HG02970 (cell line): ENCODE measurements around the gene GSTA1.
"Not testable (repeated sequence)": the region's sequence is repeated elsewhere in the genome, so short reads cannot be mapped to it uniquely, and the experiment has no call there.

Experiments
- ATAC-seq: cut with Tn5 transposase; IDR thresholded peaks from one replicate; pipeline ENCODE4 v1.9.1; 2021; ENCODE audit warnings: mild to moderate bottlenecking, moderate library complexity, moderate number of reproducible peaks; ENCODE audit not compliant: unreplicated experiment, low FRiP score

Gene GSTA1

DNA sequence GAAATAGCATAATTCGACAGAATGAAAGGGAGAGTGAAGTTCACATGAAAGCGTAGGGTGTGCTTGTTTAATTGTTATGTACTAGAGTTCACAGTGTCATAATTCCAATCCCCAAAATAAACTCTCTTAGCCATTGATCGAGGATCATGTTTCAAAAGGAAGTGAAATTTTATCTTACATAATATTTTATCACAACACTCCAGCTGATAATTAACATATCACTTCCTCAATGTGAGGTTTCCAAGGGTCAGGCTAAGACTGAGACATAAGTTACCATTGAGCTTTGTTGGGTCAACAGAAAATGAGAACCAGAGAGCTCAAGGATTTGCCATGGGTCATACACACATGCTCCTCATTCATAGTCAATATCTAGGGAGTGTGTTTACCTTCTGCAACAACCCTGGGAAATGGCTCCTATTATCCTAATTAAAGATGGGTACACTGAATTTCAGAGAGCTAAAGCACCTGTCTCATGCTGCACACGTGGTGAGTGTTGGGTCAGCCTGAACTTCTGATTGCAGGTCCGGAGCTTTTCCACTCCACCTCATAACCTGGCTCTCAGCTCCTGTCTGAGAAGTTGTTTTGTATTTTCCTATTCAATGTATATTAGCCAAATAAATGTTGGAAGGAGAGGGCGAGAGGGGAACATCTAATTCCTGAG is 43.4 kb downstream of the GSTA1 start:
- ATAC-seq: no peak

DNA sequence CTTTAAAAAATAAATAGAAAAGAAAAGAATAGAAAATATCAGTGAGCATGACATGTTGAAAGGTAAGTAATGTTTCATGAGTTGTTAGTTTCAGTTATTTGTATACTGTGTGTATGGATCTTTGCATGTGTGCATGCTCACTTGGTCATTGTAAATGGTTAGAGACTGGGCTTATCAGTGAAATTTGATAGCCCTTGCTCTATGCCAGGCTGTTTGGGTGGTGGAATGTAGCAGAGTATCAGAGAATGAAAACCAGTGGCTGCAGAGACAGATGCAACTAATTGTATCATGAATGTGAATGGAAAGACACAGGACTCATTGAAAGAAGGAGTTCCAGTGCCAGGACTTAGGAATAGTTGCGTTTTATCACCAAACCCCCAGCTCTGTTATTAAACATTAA is 44.5 kb downstream of the GSTA1 start:
- no peak for ATAC-seq

DNA sequence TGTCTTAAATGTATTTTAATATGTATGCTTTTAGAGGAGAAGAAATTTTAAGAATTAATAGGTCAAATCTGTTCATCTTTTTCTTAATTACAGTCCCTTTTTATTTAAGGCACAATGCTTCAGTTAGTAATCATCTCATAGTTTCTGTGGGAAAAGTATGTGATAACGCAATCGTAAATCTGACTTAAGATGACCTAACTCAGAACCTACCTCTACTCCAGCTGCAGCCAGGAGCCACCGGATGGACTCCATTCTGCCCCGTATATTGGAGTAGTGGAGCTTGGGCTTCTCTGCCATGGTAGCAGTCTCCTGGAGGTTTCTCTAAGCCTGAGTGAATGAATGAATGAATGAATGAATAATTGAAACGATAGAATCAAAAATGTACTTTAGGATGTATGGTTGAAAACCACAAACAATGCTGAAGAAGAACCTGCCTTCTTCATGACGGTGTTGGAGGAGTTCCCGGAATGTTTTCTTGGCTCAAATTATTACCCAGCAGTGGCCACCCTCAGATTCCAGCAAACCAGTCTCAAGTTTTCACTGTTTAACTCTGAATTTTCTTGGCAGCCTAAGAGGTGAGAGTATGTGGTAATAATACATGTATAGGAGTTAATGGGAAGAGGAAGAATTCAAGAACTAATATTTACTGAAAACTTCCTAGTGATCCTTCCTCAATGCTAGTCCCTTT is 45.8 kb downstream of the GSTA1 start:
- ATAC-seq: not testable (repeated sequence)

DNA sequence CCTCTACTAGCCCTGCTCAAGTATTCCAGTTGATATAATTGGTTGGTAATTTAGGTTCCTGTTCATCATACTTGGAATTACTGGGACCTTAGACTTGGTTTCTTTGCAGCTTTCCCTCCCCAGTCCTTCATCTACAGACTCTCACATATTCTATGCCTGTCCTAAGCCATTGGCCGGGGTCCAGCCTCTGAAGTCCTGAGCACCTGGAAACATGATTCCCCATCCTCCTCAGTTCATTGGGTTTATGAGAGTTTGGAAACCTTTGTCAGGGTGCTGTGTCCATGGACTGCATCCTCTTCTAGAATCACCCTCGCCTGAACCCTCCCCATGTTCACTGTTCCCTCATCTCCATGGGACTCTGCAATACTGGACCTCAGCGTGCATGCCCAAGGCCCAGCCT is 49.2 kb downstream of the GSTA1 start:
- ATAC-seq: no peak

DNA sequence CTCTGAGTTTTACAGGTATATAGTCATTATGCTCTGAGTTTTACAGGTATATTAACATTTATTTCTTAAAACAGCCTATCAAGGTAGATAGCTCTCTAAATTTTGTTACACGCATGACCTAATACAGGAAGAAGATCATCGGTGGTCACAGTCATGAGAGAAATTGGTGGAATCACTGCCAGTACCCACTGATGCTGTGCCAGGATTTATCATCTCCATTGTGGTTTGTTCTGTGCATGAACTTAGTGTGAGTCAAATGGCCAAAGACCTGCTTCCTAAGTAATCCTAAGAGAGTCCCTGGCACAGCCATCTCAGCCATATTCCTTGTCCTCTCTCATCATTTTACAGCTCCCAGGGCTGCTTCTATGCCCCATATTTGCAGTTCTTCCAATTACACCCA is 50.5 kb downstream of the GSTA1 start:
- not testable (repeated sequence) for ATAC-seq

DNA sequence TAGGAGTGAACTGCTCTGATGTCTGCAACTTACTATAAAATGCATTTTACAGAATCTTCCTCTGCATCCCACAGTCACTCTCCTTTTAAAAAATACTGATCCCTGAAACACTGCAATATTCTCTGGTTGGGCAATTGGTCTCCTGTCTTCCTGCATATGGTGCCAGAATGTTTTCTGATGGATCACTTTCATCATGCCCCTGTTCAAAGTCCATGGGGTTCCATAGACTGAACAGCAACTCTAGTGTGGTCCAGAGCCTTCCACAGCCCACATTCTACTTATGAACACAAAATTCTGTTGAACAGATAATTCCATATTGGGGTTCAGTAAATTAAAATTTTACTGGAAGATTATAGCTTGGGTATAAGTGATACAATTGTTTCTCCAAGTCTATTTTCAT is 51.3 kb downstream of the GSTA1 start:
- ATAC-seq: no peak

DNA sequence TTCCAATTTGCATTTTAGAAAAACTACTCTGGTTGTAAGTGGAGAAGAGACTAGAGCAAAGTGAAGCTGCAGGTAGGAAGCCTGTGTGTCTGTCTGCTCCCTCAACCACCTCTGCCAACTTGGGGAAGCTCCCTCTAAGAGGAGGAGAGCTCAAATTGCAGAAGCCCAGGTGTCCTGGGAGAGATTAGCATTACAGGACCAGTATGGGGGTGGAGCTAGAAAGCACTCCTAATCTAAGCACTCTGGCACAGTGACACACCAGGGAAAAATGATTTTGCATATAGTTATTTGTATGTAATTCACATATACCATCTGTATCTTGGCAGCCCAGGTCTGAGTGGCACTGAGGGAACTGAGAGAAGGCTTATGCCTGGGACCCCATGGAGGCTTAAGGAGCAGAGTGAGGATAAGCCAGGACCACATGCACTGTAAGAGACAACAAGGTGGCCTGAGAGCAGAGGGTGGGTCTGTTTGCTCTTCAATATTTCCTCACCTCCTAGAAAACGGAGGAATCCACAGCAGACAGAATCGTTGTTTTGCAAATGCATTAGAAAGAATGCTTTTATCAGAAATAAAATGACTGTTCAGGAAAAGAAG is 54.0 kb downstream of the GSTA1 start:
- no peak for ATAC-seq

DNA sequence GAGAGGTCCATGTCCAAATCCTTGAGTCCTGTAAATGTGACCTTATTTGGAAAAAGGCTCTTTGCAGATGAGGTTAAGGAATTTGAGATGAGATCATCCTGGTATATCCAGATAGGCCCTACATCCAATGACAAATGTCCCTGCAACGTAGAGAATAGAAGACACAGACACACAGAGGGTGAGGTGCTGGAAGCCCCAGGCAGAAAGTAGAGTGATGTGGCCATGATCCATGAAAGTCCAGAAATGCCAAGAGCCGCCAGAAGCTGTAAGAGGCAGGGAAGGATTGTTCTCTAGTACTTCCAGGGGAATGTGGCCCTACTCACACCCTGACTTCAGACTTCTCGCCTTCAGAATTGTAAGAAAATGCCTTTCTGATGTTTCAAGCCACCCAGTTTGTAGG is 56.3 kb downstream of the GSTA1 start:
- not testable (repeated sequence) for ATAC-seq

DNA sequence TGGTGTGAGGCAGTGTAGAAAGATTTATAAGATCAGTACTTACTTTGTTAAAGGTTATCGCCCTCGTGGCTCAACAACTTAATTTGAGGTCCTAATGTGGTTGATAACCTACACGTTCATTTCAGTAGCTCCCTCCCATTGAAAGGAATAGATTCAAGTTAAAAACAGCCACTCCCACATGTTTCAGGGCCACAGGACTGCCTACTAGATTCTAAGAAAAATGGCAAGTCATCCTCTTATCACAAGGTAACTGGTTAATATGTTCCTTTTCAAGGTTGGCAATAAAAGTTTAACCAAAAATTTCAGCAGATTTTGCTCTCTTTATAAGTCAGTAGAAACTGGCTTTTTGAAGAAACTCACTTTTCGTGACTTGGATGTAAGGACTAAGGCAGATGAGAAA is 57.4 kb downstream of the GSTA1 start:
- no peak for ATAC-seq

DNA sequence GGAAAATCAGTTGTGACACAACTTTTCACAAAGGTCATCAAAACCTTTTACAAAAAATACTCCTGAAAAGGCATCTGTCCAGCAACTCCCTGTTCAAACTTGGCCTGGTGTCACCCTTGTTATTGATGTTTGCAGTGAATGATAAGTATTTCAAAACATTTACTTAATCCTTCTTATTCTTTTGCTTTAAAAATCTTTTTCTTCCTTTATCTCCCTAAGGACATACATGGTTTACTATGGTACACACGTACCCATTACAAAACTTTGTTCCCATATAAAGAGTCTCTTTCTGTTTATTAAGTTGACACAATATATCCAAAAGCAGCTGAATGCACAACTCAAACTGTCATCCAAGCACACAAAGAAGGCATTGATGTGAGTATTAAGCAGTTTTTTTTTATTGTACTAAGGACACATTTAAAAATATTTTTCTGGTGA is 57.8 kb downstream of the GSTA1 start:
- ATAC-seq: no peak

DNA sequence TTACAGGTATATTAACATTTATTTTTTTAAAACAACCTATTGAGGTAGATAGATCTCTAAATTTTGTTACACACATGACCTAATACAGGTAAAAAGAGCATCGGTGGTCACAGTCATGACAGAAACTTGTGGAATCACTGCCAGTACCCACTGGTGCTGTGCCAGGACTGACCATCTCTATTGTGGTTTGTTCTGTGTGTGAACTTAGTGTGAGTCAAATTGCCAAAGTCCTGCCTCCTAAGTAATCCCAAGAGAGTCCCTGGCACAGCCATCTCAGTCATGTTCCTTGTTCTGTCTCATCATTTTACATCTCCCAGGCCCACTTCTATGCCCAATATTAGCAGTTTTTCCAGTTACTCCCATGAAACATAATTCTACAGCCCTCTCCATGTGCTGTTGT is 61.7 kb downstream of the GSTA1 start:
- ATAC-seq: no peak
